Measurements from ENCODE around the gene ARID1B.

DNA sequence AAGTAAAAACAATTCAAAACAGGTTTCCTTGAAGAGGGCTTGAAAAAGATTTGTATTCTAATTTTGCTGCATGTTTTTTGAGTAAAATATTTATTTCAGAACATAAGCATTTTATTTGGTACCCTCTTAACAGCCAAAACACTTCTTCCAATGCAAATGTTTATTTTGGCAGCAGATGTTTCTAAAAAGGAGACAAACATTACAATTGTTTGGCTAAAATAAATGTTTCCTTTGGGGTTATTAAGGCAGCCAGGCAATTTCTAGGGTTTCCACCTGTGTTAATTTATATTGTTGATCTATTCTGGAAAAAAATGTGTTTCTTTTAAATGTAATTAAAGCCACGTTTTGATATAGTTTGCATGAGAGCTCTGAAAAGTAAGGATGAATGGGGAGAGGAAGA lies 56.6 kb downstream of the ARID1B start:
- TF ChIP-seq, protein P1, sequence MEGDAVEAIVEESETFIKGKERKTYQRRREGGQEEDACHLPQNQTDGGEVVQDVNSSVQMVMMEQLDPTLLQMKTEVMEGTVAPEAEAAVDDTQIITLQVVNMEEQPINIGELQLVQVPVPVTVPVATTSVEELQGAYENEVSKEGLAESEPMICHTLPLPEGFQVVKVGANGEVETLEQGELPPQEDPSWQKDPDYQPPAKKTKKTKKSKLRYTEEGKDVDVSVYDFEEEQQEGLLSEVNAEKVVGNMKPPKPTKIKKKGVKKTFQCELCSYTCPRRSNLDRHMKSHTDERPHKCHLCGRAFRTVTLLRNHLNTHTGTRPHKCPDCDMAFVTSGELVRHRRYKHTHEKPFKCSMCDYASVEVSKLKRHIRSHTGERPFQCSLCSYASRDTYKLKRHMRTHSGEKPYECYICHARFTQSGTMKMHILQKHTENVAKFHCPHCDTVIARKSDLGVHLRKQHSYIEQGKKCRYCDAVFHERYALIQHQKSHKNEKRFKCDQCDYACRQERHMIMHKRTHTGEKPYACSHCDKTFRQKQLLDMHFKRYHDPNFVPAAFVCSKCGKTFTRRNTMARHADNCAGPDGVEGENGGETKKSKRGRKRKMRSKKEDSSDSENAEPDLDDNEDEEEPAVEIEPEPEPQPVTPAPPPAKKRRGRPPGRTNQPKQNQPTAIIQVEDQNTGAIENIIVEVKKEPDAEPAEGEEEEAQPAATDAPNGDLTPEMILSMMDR (IDR thresholded peaks at IDR 0.05): no peak
- TF ChIP-seq CREM (CRISPR knock-in tag; IDR thresholded peaks at IDR 0.05) (no peak), SP1 (CRISPR knock-in tag; conservative IDR thresholded peaks at IDR 0.05) (no peak), MYBL2 (CRISPR knock-in tag; IDR thresholded peaks at IDR 0.05) (no peak), HMGA2 (CRISPR knock-in tag; IDR thresholded peaks at IDR 0.05) (no peak), NFYB (CRISPR knock-in tag; conservative IDR thresholded peaks at IDR 0.05; ENCODE audit: low read depth) (no peak), NR2C2 (CRISPR knock-in tag; IDR thresholded peaks at IDR 0.05) (no peak), ZNF263 (CRISPR knock-in tag; IDR thresholded peaks at IDR 0.05; ENCODE audit: low read depth) (no peak), ATF1 (CRISPR knock-in tag; IDR thresholded peaks at IDR 0.05) (no peak), RELA (CRISPR knock-in tag; IDR thresholded peaks at IDR 0.05; ENCODE audit: borderline replicate concordance) (no peak)
- TF ChIP-seq, protein P2, sequence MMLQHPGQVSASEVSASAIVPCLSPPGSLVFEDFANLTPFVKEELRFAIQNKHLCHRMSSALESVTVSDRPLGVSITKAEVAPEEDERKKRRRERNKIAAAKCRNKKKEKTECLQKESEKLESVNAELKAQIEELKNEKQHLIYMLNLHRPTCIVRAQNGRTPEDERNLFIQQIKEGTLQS (CRISPR knock-in tag; conservative IDR thresholded peaks at IDR 0.05): no peak
